HepG2 (cell line): Measurements from ENCODE around the gene MTSS2. TPM values are rescaled to one million over a fixed set of nuclear protein-coding genes. Genes with fewer than 3 reads are reported as not detected.

ENCODE experiments used
- ATAC-seq: fragments of 200-7000 bp; cut with Tn5 transposase; 3 replicates; pipeline ENCODE4 v1.9.1; 2020; ENCODE audit warnings: mild to moderate bottlenecking, moderate library complexity
- BruUV-seq: library from RNA; stranded (reverse); fragments of 400-500 nt; replicated peaks from 2 replicates; lab custom pipeline; 2021; lab: Mats Ljungman, UMichigan
- CTCF ChIA-PET: fragments of 300-600 bp; formaldehyde crosslinking; extraction: SDS; loops from one replicate; lab custom pipeline; 2021; ENCODE audit warnings: low total read pairs, inconsistent platforms, low intra/inter-chr PET ratio; lab: Yijun Ruan, JAX
- POLR2A ChIA-PET: fragments of 350-600 bp; sonication (Branson Sonifier 250); formaldehyde crosslinking; loops from one replicate; lab custom pipeline; 2020; ENCODE audit warnings: antibody characterized with exemption, inconsistent platforms; lab: Yijun Ruan, JAX
- DNase-seq: peaks from one replicate; pipeline ENCODE4 v3.0.0-alpha.2; 2015; ENCODE audit warnings: low spot score
- FAIRE-seq: peaks from 3 replicates; lab custom pipeline; 2011; peaks lifted over from hg19 to GRCh38; lab: Jason Lieb, UNC
- H2AFZ ChIP-seq: one replicate; pipeline ENCODE4 v1.6.1; 2011; ENCODE audit warnings: low read length, inconsistent platforms
- H3K27ac ChIP-seq: fragments of 300-600 bp; 3 replicates; pipeline ENCODE4 v1.8.0; 2011; ENCODE audit warnings: mixed run types, mild to moderate bottlenecking, mixed read lengths, low read length, inconsistent platforms; ENCODE audit not compliant: insufficient read depth; ENCODE audit errors: extremely low read length
- H3K27me3 ChIP-seq, 2 experiments: fragments of 200-600 bp in 1 of 2; 2 replicates in 1 of 2; 3 replicates in 1 of 2; pipeline versions ENCODE4 v1.6.0 to v1.8.0; 2011; ENCODE audit warnings: low read length in 2 of 2, mild to moderate bottlenecking in 2 of 2, moderate library complexity in 2 of 2, inconsistent platforms in 1 of 2; ENCODE audit not compliant: insufficient read depth in 2 of 2, control insufficient read depth in 1 of 2
- H3K36me3 ChIP-seq, 2 experiments: fragments of 200-600 bp in 1 of 2; replicated peaks in 1 of 2; 2 replicates in 1 of 2; 3 replicates in 1 of 2; pipeline versions ENCODE4 v1.5.1 to v1.8.0; 2011; ENCODE audit warnings: low read length in 2 of 2, inconsistent platforms in 1 of 2; ENCODE audit not compliant: insufficient read depth in 2 of 2, control insufficient read depth in 1 of 2
- H3K4me1 ChIP-seq: 2 replicates; pipeline ENCODE4 v1.5.1; 2012; ENCODE audit warnings: low read length, inconsistent platforms; ENCODE audit not compliant: insufficient read depth
- H3K4me2 ChIP-seq: 2 replicates; pipeline ENCODE4 v1.6.0; 2011; ENCODE audit warnings: low read depth, low read length, inconsistent platforms
- H3K4me3 ChIP-seq, 3 experiments: fragments of 200-600 bp in 1 of 3; sonication (generic), shearing (Covaris generic) in 1 of 3; replicated peaks in 1 of 3; 2 replicates each; pipeline ENCODE4 v1.5.1; 2011 to 2016; ENCODE audit warnings: low read length in 3 of 3, inconsistent platforms in 2 of 3, low read depth in 2 of 3, mild to moderate bottlenecking in 2 of 3, control low read depth in 1 of 3, mixed read lengths in 1 of 3; ENCODE audit not compliant: insufficient read depth in 1 of 3
- H3K79me2 ChIP-seq: one replicate; pipeline ENCODE4 v1.6.1; 2011; ENCODE audit warnings: low read length, inconsistent platforms; ENCODE audit not compliant: insufficient read depth
- H3K9ac ChIP-seq: 2 replicates; pipeline ENCODE4 v1.6.0; 2011; ENCODE audit warnings: mild to moderate bottlenecking, low read depth, low read length, inconsistent platforms; ENCODE audit not compliant: insufficient read depth
- H3K9me3 ChIP-seq: 2 replicates; pipeline ENCODE4 v1.5.1; 2012; ENCODE audit warnings: mild to moderate bottlenecking, low read length
- H4K20me1 ChIP-seq: 2 replicates; pipeline ENCODE4 v1.6.0; 2011; ENCODE audit warnings: inconsistent platforms, mild to moderate bottlenecking, low read length, moderate library complexity; ENCODE audit not compliant: insufficient read depth
- HES4 ChIP-seq: sonication (generic); formaldehyde crosslinking; IDR thresholded peaks from 2 replicates; pipeline ENCODE4 v1.9.0; 2021; ENCODE audit warnings: mild to moderate bottlenecking, missing genetic modification reagents, borderline replicate concordance
- JUN ChIP-seq: sonication (generic); formaldehyde crosslinking; IDR thresholded peaks from 2 replicates; pipeline ENCODE4 v1.4.0; 2020; ENCODE audit warnings: mild to moderate bottlenecking, missing genetic modification reagents
- NFATC3 ChIP-seq: sonication (generic); formaldehyde crosslinking; IDR thresholded peaks from 2 replicates; pipeline ENCODE4 v1.5.1; 2020; ENCODE audit warnings: mild to moderate bottlenecking, missing genetic modification reagents
- RFXANK ChIP-seq: IDR thresholded peaks from 2 replicates; pipeline ENCODE4 v1.6.1; 2016
- SP4 ChIP-seq: sonication (generic); formaldehyde crosslinking; IDR thresholded peaks from 2 replicates; pipeline ENCODE4 v1.8.1; 2023; ENCODE audit warnings: mild to moderate bottlenecking, missing genetic modification reagents
- YEATS4 ChIP-seq: sonication (generic); formaldehyde crosslinking; IDR thresholded peaks from 2 replicates; pipeline ENCODE4 v1.4.0; 2020; ENCODE audit warnings: missing genetic modification reagents, borderline replicate concordance
- ZBTB20 ChIP-seq: sonication (generic); formaldehyde crosslinking; IDR thresholded peaks from 2 replicates; pipeline ENCODE4 v1.8.1; 2023; ENCODE audit warnings: missing genetic modification reagents, low read depth, mild to moderate bottlenecking, borderline replicate concordance
- ZNF136 ChIP-seq: sonication (generic); formaldehyde crosslinking; IDR thresholded peaks from 2 replicates; pipeline ENCODE4 v1.8.1; 2022; ENCODE audit warnings: low read depth, mild to moderate bottlenecking, moderate library complexity, missing genetic modification reagents
- ZNF296 ChIP-seq: sonication (generic); formaldehyde crosslinking; conservative IDR thresholded peaks from 2 replicates; pipeline ENCODE4 v1.5.0; 2020; ENCODE audit warnings: mild to moderate bottlenecking, missing genetic modification reagents
- ZNF317 ChIP-seq: sonication (generic); formaldehyde crosslinking; IDR thresholded peaks from 2 replicates; pipeline ENCODE4 v1.5.0; 2020; ENCODE audit warnings: mild to moderate bottlenecking, missing genetic modification reagents
- ZNF543 ChIP-seq: sonication (generic); formaldehyde crosslinking; IDR thresholded peaks from 2 replicates; pipeline ENCODE4 v1.4.0; 2020; ENCODE audit warnings: mild to moderate bottlenecking, missing genetic modification reagents
- ZNF567 ChIP-seq: sonication (generic); formaldehyde crosslinking; IDR thresholded peaks from 2 replicates; pipeline ENCODE4 v1.8.1; 2023; ENCODE audit warnings: mild to moderate bottlenecking, missing genetic modification reagents, borderline replicate concordance
- WGBS: methylation state at CpG from one replicate; pipeline ENCODE4 v1.1.6; 2017; ENCODE audit warnings: low lambda C conversion rate; 5-methylcytosine and 5-hydroxymethylcytosine counted together
- in situ Hi-C: cut with HindIII; loops from 2 replicates; pipeline ENCODE4 v1.10.0; 2017; ENCODE audit warnings: low pct_unique_long_range_greater_than_20kb; ENCODE audit not compliant: extremely low pct_ligation_motif_present
- intact Hi-C: fragments of 100-400 bp; cut with micrococcal nuclease; formaldehyde crosslinking; loops from one replicate; pipeline ENCODE4 v1.10.0; 2022; ENCODE audit not compliant: unreplicated experiment
- polyA plus RNA-seq, 8 experiments: library from polyadenylated mRNA; depleted of rRNA in 3 of 8; stranded (reverse) in 7 of 8; unstranded in 1 of 8; fragments of >200 nt; fragmentation: Illumina TruSeq in 4 of 8; extraction: Trizol in 4 of 8; gene quantifications; 2 replicates each; pipeline versions ENCODE4 v1.2.1 to v1.2.3, GENCODE V29; 2011 to 2016; ENCODE audit warnings: low read depth in 4 of 8, missing spikeins in 1 of 8, mixed read lengths in 1 of 8; ENCODE audit not compliant: insufficient read depth in 1 of 8
- total RNA-seq, 5 experiments: library from RNA; depleted of rRNA; stranded (reverse); fragments of >200 nt; fragmentation: Illumina TruSeq; extraction: Trizol; gene quantifications; 2 replicates each; pipeline ENCODE4 v1.2.3, GENCODE V29; 2016; ENCODE audit warnings: low read depth in 1 of 5
- TF ChIP-seq, protein P1 (sequence below): sonication (generic); formaldehyde crosslinking; IDR thresholded peaks from 2 replicates; pipeline ENCODE4 v1.5.1; 2020; ENCODE audit warnings: mild to moderate bottlenecking, missing genetic modification reagents, moderate library complexity

Gene MTSS2
- total and polyA plus RNA-seq, 2 of the 13 experiments (the other 11 are each of a cell fraction or from before 2014, with no cell fraction given), result 132 to 242 TPM

DNA sequence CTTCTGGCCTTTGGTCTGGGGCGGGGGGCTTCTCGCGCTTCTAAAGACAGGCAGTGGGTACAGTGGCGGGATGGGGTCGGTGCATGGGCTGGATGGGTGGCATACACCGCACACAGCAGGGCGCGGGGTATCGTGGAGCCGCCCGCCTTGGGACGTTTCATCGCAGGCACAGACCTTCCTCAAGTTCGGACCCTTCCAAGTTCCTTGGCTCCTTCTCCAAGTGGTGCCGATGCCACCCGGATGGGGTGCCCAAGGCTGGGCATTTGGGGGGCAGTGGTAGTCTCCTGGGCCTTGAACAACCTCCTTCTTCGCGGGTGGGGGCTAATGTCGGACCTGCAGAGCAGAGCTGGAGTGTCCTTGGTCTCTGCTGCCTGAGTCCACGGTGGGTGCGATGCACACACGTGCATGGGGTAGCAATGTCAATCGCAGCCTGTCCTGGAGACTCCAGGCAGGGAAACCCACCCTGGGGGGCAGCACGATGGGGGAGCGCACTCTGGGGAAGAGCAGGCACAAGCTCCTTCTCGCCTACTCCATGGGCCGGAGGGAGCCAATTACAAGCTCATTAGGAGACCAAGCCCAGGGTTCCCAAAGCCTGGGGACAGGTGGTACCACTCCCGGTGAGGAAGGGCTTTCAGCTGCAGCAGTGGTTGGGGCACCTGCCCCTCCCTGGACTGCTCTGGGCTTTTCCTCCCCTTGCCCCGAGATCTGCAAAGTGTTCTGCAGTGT, 686 bp upstream of the MTSS2 start:
- intact Hi-C loops (loop anchor here (2.0 kb wide), 1 partner anchor 16 kb away; no protein-coding TSS in a partner anchor), in situ Hi-C loops (loop anchor here (5.0 kb wide), 1 partner anchor 41 kb away; no protein-coding TSS in a partner anchor)
- Histone ChIP-seq H3K9me3 (no peaks in the 10 kb centered on the region), H2AFZ (no peak overlapping the region), H4K20me1 (peaks cover 10% of the 10 kb centered on the region; the same call in 1 of the 2 replicates), H3K4me2 (peak overlapping the region; percentile 62), H3K36me3 (peaks cover 0 to 5% of the 10 kb centered on the region in 2 experiments; a peak in 1 of 5 replicates), H3K79me2 (peaks cover 39% of the 10 kb centered on the region), H3K4me1 (peaks cover 80% of the 10 kb centered on the region), H3K27me3 (no peaks in the 10 kb centered on the region; a peak in 1 of 5 replicates), H3K4me3 (peak overlapping the region in 2 of 3 experiments; percentile 31 to 59; a peak in 3 of 6 replicates), H3K27ac (peak overlapping the region; percentile 53), H3K9ac (peak overlapping the region; percentile 50; the same call in 1 of the 2 replicates)
- BruUV-seq, result no TSS peak
- POLR2A ChIA-PET, result interaction anchor here (0.7 to 18.7 kb wide), 8 partner anchors 9 to 163 kb away, joined by 3 to 536 read pairs (median 22); partner anchors contain the start of gene COG4
- FAIRE-seq, result no peak
- CTCF ChIA-PET, result no interaction called here
- no peak; the same call in 2 of the 3 replicates for ATAC-seq
- no peak for DNase-seq
- 61% methylated on average over 15 of the region's 29 CpGs for WGBS
- TF ChIP-seq, protein P1, sequence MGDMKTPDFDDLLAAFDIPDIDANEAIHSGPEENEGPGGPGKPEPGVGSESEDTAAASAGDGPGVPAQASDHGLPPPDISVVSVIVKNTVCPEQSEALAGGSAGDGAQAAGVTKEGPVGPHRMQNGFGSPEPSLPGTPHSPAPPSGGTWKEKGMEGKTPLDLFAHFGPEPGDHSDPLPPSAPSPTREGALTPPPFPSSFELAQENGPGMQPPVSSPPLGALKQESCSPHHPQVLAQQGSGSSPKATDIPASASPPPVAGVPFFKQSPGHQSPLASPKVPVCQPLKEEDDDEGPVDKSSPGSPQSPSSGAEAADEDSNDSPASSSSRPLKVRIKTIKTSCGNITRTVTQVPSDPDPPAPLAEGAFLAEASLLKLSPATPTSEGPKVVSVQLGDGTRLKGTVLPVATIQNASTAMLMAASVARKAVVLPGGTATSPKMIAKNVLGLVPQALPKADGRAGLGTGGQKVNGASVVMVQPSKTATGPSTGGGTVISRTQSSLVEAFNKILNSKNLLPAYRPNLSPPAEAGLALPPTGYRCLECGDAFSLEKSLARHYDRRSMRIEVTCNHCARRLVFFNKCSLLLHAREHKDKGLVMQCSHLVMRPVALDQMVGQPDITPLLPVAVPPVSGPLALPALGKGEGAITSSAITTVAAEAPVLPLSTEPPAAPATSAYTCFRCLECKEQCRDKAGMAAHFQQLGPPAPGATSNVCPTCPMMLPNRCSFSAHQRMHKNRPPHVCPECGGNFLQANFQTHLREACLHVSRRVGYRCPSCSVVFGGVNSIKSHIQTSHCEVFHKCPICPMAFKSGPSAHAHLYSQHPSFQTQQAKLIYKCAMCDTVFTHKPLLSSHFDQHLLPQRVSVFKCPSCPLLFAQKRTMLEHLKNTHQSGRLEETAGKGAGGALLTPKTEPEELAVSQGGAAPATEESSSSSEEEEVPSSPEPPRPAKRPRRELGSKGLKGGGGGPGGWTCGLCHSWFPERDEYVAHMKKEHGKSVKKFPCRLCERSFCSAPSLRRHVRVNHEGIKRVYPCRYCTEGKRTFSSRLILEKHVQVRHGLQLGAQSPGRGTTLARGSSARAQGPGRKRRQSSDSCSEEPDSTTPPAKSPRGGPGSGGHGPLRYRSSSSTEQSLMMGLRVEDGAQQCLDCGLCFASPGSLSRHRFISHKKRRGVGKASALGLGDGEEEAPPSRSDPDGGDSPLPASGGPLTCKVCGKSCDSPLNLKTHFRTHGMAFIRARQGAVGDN (CRISPR knock-in tag), result peak; percentile 72; the same call in 1 of the 2 replicates
- peak; percentile 61; the same call in 1 of the 2 replicates for TF ChIP-seq ZNF136
- TF ChIP-seq ZBTB20, result 0 out of 2 replicates have a peak, but pooled peaks have one; percentile 17
- TF ChIP-seq RFXANK (CRISPR knock-in tag), result no peak
- 0 out of 2 replicates have a peak, but pooled peaks have one; percentile 33 for TF ChIP-seq SP4 (CRISPR knock-in tag)
- TF ChIP-seq JUN (CRISPR knock-in tag), result no peak
- TF ChIP-seq NFATC3 (CRISPR knock-in tag), result peak; percentile 90; the same call in 1 of the 2 replicates
- 0 out of 2 replicates have a peak, but pooled peaks have one; percentile 13 for TF ChIP-seq ZNF543
- no peak for TF ChIP-seq ZNF317 (CRISPR knock-in tag)
- 0 out of 2 replicates have a peak, but pooled peaks have one; percentile 28 for TF ChIP-seq ZNF296
- peak; percentile 76; the same call in 1 of the 2 replicates for TF ChIP-seq HES4 (CRISPR knock-in tag)
- 0 out of 2 replicates have a peak, but pooled peaks have one; percentile 6 for TF ChIP-seq YEATS4 (CRISPR knock-in tag)
- 0 out of 2 replicates have a peak, but pooled peaks have one; percentile 12 for TF ChIP-seq ZNF567 (CRISPR knock-in tag)
